Effector memory CD4-positive, alpha-beta T cell (primary cell): ENCODE measurements around the gene ARID2.

Experiments used
- DNase-seq, 3 donors: peaks; one replicate each; pipeline ENCODE4 v3.0.0-alpha.2; 2020
- H3K27ac ChIP-seq: 2 replicates; pipeline ENCODE4 v1.7.0; 2013; ENCODE audit warnings: mild to moderate bottlenecking, low read length, moderate library complexity; ENCODE audit not compliant: insufficient read depth, poor library complexity, severe bottlenecking
- H3K27me3 ChIP-seq: replicated peaks from 2 replicates; pipeline ENCODE4 v1.7.0; 2013; ENCODE audit warnings: mild to moderate bottlenecking, low read length; ENCODE audit not compliant: insufficient read depth, control insufficient read depth, poor library complexity, severe bottlenecking
- H3K36me3 ChIP-seq: 2 replicates; pipeline ENCODE4 v1.7.0; 2013; ENCODE audit warnings: mild to moderate bottlenecking, low read length, moderate library complexity; ENCODE audit not compliant: control insufficient read depth, insufficient read depth
- H3K4me1 ChIP-seq: 2 replicates; pipeline ENCODE4 v1.7.0; 2013; ENCODE audit warnings: low read length, mild to moderate bottlenecking; ENCODE audit not compliant: control insufficient read depth, insufficient read depth, poor library complexity, severe bottlenecking
- H3K4me3 ChIP-seq: 2 replicates; pipeline ENCODE4 v1.7.0; 2013; ENCODE audit warnings: low read length, low read depth, mild to moderate bottlenecking; ENCODE audit not compliant: insufficient read depth, poor library complexity, severe bottlenecking
- H3K9me3 ChIP-seq: 2 replicates; pipeline ENCODE4 v1.7.0; 2013; ENCODE audit warnings: mild to moderate bottlenecking, low read length, moderate library complexity; ENCODE audit not compliant: control insufficient read depth

ARID2 gene

GRCh38 chr12:45849289-45849688 is 119.8 kb downstream of the ARID2 start:
- no peaks in the 10 kb centered on the region for H3K4me1 ChIP-seq
- no peaks in the 10 kb centered on the region for H3K9me3 ChIP-seq
- H3K27me3 ChIP-seq = no peaks in the 10 kb centered on the region
- H3K27ac ChIP-seq = no peak overlapping the region
- H3K4me3 ChIP-seq = no peak overlapping the region
- DNase-seq = no peak
- peaks cover 31% of the 10 kb centered on the region for H3K36me3 ChIP-seq

DNA sequence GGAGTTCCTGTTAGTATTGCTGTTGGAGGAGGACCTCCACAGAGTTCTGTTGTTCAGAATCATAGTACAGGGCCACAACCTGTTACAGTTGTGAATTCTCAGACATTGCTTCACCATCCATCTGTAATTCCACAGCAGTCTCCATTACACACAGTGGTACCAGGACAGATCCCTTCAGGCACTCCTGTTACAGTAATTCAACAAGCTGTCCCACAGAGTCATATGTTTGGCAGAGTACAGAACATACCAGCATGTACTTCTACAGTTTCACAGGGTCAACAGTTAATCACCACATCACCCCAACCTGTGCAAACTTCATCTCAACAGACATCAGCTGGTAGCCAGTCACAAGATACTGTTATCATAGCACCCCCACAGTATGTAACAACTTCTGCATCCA is 120.8 kb downstream of the ARID2 start:
- H3K4me1 ChIP-seq = no peaks in the 10 kb centered on the region
- no peak overlapping the region for H3K27ac ChIP-seq
- no peaks in the 10 kb centered on the region for H3K9me3 ChIP-seq
- DNase-seq = no peak
- H3K4me3 ChIP-seq = no peak overlapping the region
- no peaks in the 10 kb centered on the region for H3K27me3 ChIP-seq
- H3K36me3 ChIP-seq = peaks cover 31% of the 10 kb centered on the region

GRCh38 chr12:45852508-45852907 is 123.0 kb downstream of the ARID2 start:
- Histone ChIP-seq H3K36me3 (peaks cover 26% of the 10 kb centered on the region), H3K4me3 (no peak overlapping the region), H3K27ac (no peak overlapping the region), H3K27me3 (no peaks in the 10 kb centered on the region), H3K4me1 (no peaks in the 10 kb centered on the region), H3K9me3 (no peaks in the 10 kb centered on the region)
- no peak for DNase-seq

DNA sequence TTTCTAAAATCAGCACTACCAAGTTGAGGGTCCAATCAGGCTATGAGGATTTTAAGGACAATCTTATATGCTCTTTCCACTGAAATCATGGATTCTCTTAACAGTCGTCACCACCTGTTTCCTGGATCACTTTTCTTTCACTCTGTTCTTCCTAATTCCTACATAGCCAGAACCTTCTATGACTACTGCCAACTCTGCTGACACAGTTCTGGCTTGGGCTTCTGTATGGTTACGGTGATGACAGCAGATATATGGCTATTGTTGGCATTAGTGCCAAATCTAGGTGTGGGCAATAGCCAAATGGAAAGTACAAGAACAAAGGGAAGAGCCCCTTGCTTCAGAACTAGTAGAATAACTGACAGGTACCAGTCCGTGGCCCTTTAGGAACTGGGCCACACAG is 124.0 kb downstream of the ARID2 start:
- no peak for DNase-seq
- no peaks in the 10 kb centered on the region for H3K9me3 ChIP-seq
- no peak overlapping the region for H3K4me3 ChIP-seq
- no peaks in the 10 kb centered on the region for H3K4me1 ChIP-seq
- H3K27me3 ChIP-seq = no peaks in the 10 kb centered on the region
- no peak overlapping the region for H3K27ac ChIP-seq
- H3K36me3 ChIP-seq = peaks cover 26% of the 10 kb centered on the region

DNA sequence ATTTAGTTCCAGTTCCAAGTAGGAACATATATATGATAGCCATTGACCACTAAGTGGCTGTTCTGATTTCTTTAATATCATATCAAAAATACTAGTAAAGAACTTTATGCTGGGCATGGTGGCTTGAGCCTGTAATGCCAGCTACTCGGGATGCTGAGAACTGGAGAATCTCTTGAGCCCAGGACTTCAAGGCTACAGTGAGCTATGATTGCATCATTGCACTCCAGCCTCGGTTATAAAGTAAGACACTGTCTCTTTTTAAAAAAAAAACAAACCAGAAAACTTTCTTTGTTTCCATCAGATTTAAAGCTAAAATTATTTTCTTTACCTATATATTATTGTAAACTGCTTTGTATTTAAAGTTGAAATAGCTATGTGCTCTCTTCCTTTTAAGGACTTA is 133.8 kb downstream of the ARID2 start:
- Histone ChIP-seq H3K27me3 (no peaks in the 10 kb centered on the region), H3K36me3 (peaks cover 7% of the 10 kb centered on the region), H3K4me1 (no peaks in the 10 kb centered on the region), H3K27ac (no peak overlapping the region), H3K4me3 (no peak overlapping the region), H3K9me3 (no peaks in the 10 kb centered on the region)
- no peak for DNase-seq

- DNase-seq = no peak
- Histone ChIP-seq H3K4me3 (no peak overlapping the region), H3K27ac (no peak overlapping the region), H3K36me3 (peaks cover 7% of the 10 kb centered on the region), H3K27me3 (no peaks in the 10 kb centered on the region), H3K9me3 (no peaks in the 10 kb centered on the region), H3K4me1 (no peaks in the 10 kb centered on the region)
Measured at GRCh38 chr12:45866299-45866698, 136.8 kb downstream of the ARID2 start.

GRCh38 chr12:45872446-45872845 is 142.9 kb downstream of the ARID2 start:
- H3K36me3 ChIP-seq = peaks cover 27% of the 10 kb centered on the region
- H3K27me3 ChIP-seq = no peaks in the 10 kb centered on the region
- no peak overlapping the region for H3K27ac ChIP-seq
- H3K4me1 ChIP-seq = no peaks in the 10 kb centered on the region
- DNase-seq = no peak
- no peak overlapping the region for H3K4me3 ChIP-seq
- H3K9me3 ChIP-seq = no peaks in the 10 kb centered on the region

GRCh38 chr12:45877069-45877468 is 147.6 kb downstream of the ARID2 start:
- Histone ChIP-seq H3K9me3 (no peaks in the 10 kb centered on the region), H3K27ac (no peak overlapping the region), H3K36me3 (peaks cover 36% of the 10 kb centered on the region), H3K4me1 (no peaks in the 10 kb centered on the region), H3K27me3 (no peaks in the 10 kb centered on the region), H3K4me3 (no peak overlapping the region)
- DNase-seq = no peak

DNA sequence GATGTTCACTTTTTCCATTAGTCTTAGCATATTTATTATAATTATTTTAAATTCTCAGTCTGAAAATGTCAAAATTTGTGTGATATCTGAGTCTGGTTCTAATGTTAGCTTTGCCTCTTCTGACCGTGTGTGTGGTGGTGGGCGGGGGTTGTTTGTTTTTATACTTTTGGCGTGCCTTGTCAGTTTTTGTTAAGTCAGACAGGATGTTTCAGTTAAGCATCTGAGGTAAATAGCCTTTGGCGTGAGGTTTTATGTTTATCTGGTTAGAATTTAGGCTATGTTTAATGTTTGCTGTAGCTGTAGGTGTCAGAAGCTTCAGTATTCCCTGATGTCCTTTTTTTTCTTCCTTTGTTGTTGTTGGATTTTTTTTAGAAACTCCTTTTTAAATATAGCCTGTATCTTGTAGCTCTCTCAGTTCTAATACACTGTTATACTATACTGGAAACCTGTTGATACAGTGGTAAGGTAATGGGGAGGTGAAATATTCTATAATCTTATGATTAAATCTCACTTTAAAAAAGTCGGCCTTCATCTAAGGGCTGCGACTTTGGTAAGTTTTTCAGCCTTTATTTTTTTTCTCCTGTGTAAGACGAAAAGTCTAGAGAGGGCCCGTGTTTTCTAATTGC is 149.2 kb downstream of the ARID2 start:
- Histone ChIP-seq H3K9me3 (no peaks in the 10 kb centered on the region), H3K27me3 (no peaks in the 10 kb centered on the region), H3K4me3 (no peak overlapping the region), H3K27ac (no peak overlapping the region), H3K36me3 (peaks cover 34% of the 10 kb centered on the region), H3K4me1 (no peaks in the 10 kb centered on the region)
- no peak for DNase-seq

GRCh38 chr12:45879363-45879895 is 149.9 kb downstream of the ARID2 start:
- DNase-seq = no peak
- Histone ChIP-seq H3K9me3 (no peaks in the 10 kb centered on the region), H3K27me3 (no peaks in the 10 kb centered on the region), H3K27ac (no peak overlapping the region), H3K4me3 (no peak overlapping the region), H3K4me1 (no peaks in the 10 kb centered on the region), H3K36me3 (peaks cover 33% of the 10 kb centered on the region)
